ENCODE data around the gene CD52. TPM values are rescaled to one million over a fixed set of nuclear protein-coding genes. Genes with fewer than 3 reads are reported as not detected.
"Not testable (repeated sequence)": the region's sequence is repeated elsewhere in the genome, so short reads cannot be mapped to it uniquely, and the experiment has no call there.

CD52 gene
- total RNA-seq, 1 experiment from 2014 or later: 2.0 TPM

- POLR2A ChIA-PET: no interaction called here
- ATAC-seq: no peak
Measured at GRCh38 chr1:26328597-26328996, 10.8 kb downstream of the CD52 start.

GRCh38 chr1:26329380-26329779 lies 11.6 kb downstream of the CD52 start:
- POLR2A ChIA-PET; BruUV-seq (replicated peaks); intact Hi-C loops (cut with micrococcal nuclease); H3K9me2 ChIP-seq (ENCODE audit: insufficient read depth); H3K9ac ChIP-seq (ENCODE audit: low read length); H2AFZ ChIP-seq (ENCODE audit: low read depth, low read length, poor library complexity, severe bottlenecking); DNase-seq (ENCODE audit: low read depth, low spot score); ATAC-seq; H3K27ac ChIP-seq (ENCODE audit: low read depth, low read length); H3K4me2 ChIP-seq (ENCODE audit: low read length); H3K79me2 ChIP-seq (ENCODE audit: insufficient read depth, low read length); H3K9me3 ChIP-seq (ENCODE audit: control insufficient read depth in 1 of 2, insufficient read depth in 1 of 2, low read depth in 1 of 2, low read length in 2 of 2); H4K20me1 ChIP-seq (ENCODE audit: insufficient read depth); RAD21 ChIA-PET (ENCODE audit: low non-redundant PET in 1 of 2, low total read pairs in 2 of 2, uncharacterized antibody in 2 of 2, unreplicated experiment in 2 of 2); H3K4me3 ChIP-seq (replicated peaks in 1 of 2; ENCODE audit: low read depth in 1 of 2, low read length in 2 of 2); H3K27me3 ChIP-seq (ENCODE audit: insufficient read depth, low read length); CTCF ChIA-PET; H3K4me1 ChIP-seq (ENCODE audit: control insufficient read depth in 1 of 2, insufficient read depth in 2 of 2, low read length in 2 of 2); H3K36me3 ChIP-seq (ENCODE audit: control insufficient read depth in 1 of 2, insufficient read depth in 2 of 2, low read length in 2 of 2): not testable (repeated sequence)

More at GRCh38 chr1:26328597-26328996, 10.8 kb downstream of the CD52 start:
- Histone ChIP-seq H2AFZ (ENCODE audit: low read depth, low read length, poor library complexity, severe bottlenecking) (no peak overlapping the region), H3K4me2 (ENCODE audit: low read length) (no peak overlapping the region), H4K20me1 (ENCODE audit: insufficient read depth) (no peaks in the 10 kb centered on the region), H3K9me2 (ENCODE audit: insufficient read depth) (no peaks in the 10 kb centered on the region), H3K27me3 (ENCODE audit: insufficient read depth, low read length) (no peaks in the 10 kb centered on the region), H3K27ac (ENCODE audit: low read depth, low read length) (no peak overlapping the region), H3K4me3 (replicated peaks in 1 of 2; ENCODE audit: low read depth in 1 of 2, low read length in 2 of 2) (no peak overlapping the region), H3K9me3 (ENCODE audit: control insufficient read depth in 1 of 2, insufficient read depth in 1 of 2, low read depth in 1 of 2, low read length in 2 of 2) (no peaks in the 10 kb centered on the region), H3K4me1 (ENCODE audit: control insufficient read depth in 1 of 2, insufficient read depth in 2 of 2, low read length in 2 of 2) (peaks cover 0 to 5% of the 10 kb centered on the region in 2 experiments; a peak in 2 of 4 replicates), H3K9ac (ENCODE audit: low read length) (no peak overlapping the region), H3K36me3 (ENCODE audit: control insufficient read depth in 1 of 2, insufficient read depth in 2 of 2, low read length in 2 of 2) (peaks cover 0 to 11% of the 10 kb centered on the region in 2 experiments; a peak in 2 of 4 replicates), H3K79me2 (ENCODE audit: insufficient read depth, low read length) (no peaks in the 10 kb centered on the region)
- intact Hi-C loops (cut with micrococcal nuclease): no loop called here
- TF ChIP-seq POLR2AphosphoS5 (IDR thresholded peaks at IDR 0.05; ENCODE audit: low read depth, low read length): no peak
- TF ChIP-seq EZH2 (IDR thresholded peaks at IDR 0.05): no peak
- no peak for TF ChIP-seq ZFX (IDR thresholded peaks at IDR 0.05)
- no TSS peak for BruUV-seq (replicated peaks)
- DNase-seq (ENCODE audit: low read depth, low spot score): no peak
- RAD21 ChIA-PET (ENCODE audit: low non-redundant PET in 1 of 2, low total read pairs in 2 of 2, uncharacterized antibody in 2 of 2, unreplicated experiment in 2 of 2): no interaction called here
- CTCF ChIA-PET: no interaction called here

- no peaks in the 10 kb centered on the region for H3K27me3 ChIP-seq (ENCODE audit: insufficient read depth, low read length)
- no peak overlapping the region for H3K4me3 ChIP-seq (replicated peaks in 1 of 2; ENCODE audit: low read depth in 1 of 2, low read length in 2 of 2)
- H3K9ac ChIP-seq (ENCODE audit: low read length): no peak overlapping the region
- DNase-seq (ENCODE audit: low read depth, low spot score): no peak
- peaks cover 0 to 5% of the 10 kb centered on the region in 2 experiments; a peak in 3 of 4 replicates for H3K4me1 ChIP-seq (ENCODE audit: control insufficient read depth in 1 of 2, insufficient read depth in 2 of 2, low read length in 2 of 2)
- ChIA-PET RAD21 (ENCODE audit: low non-redundant PET in 1 of 2, low total read pairs in 2 of 2, uncharacterized antibody in 2 of 2, unreplicated experiment in 2 of 2) (no interaction called here), POLR2A (no interaction called here), CTCF (no interaction called here)
- no peak for ATAC-seq
- H4K20me1 ChIP-seq (ENCODE audit: insufficient read depth): no peaks in the 10 kb centered on the region
- peaks cover 0 to 8% of the 10 kb centered on the region in 2 experiments; a peak in 2 of 4 replicates for H3K36me3 ChIP-seq (ENCODE audit: control insufficient read depth in 1 of 2, insufficient read depth in 2 of 2, low read length in 2 of 2)
- no peaks in the 10 kb centered on the region for H3K9me3 ChIP-seq (ENCODE audit: control insufficient read depth in 1 of 2, insufficient read depth in 1 of 2, low read depth in 1 of 2, low read length in 2 of 2)
- no peaks in the 10 kb centered on the region for H3K9me2 ChIP-seq (ENCODE audit: insufficient read depth)
- H3K79me2 ChIP-seq (ENCODE audit: insufficient read depth, low read length): no peaks in the 10 kb centered on the region
- H2AFZ ChIP-seq (ENCODE audit: low read depth, low read length, poor library complexity, severe bottlenecking): no peak overlapping the region
- intact Hi-C loops (cut with micrococcal nuclease): no loop called here
- no peak overlapping the region for H3K27ac ChIP-seq (ENCODE audit: low read depth, low read length)
- BruUV-seq (replicated peaks): no TSS peak
- no peak overlapping the region for H3K4me2 ChIP-seq (ENCODE audit: low read length)
- TF ChIP-seq FOSL1 (IDR thresholded peaks at IDR 0.05; ENCODE audit: low read depth) (no peak), TCF7L2 (IDR thresholded peaks at IDR 0.05; ENCODE audit: borderline replicate concordance, extremely low read depth, insufficient read depth, insufficient read length) (no peak), EGR1 (IDR thresholded peaks at IDR 0.05; ENCODE audit: low read depth) (no peak), ZFX (IDR thresholded peaks at IDR 0.05) (no peak), JUND (IDR thresholded peaks at IDR 0.05) (no peak), RAD21 (IDR thresholded peaks at IDR 0.05; ENCODE audit: low read depth) (no peak), ZNF274 (IDR thresholded peaks at IDR 0.05; ENCODE audit: low read depth, low read length) (no peak), YY1 (IDR thresholded peaks at IDR 0.05; ENCODE audit: extremely low read depth, insufficient replicate concordance, low read depth, low read length) (no peak), ATF3 (IDR thresholded peaks at IDR 0.05) (no peak), SP1 (IDR thresholded peaks at IDR 0.05; ENCODE audit: low read depth) (no peak), CEBPB (IDR thresholded peaks at IDR 0.05; ENCODE audit: low read depth) (no peak), EZH2phosphoT487 (IDR thresholded peaks at IDR 0.05; ENCODE audit: borderline replicate concordance) (no peak)
Measured at GRCh38 chr1:26330276-26330675, 12.5 kb downstream of the CD52 start.
